Muscle of leg (tissue), 11 donors: ENCODE data around the gene ANO8. TPM values are rescaled to one million over a fixed set of nuclear protein-coding genes. Genes with fewer than 3 reads are reported as not detected.
"Not testable (repeated sequence)": the region's sequence is repeated elsewhere in the genome, so short reads cannot be mapped to it uniquely, and the experiment has no call there.

ENCODE experiments used
- DNase-seq: peaks from one replicate; pipeline ENCODE4 v3.0.0; 2013
- H3K27ac ChIP-seq: one replicate; pipeline ENCODE4 v1.5.1; 2013; ENCODE audit warnings: mild to moderate bottlenecking, low read length, control low read depth
- H3K27me3 ChIP-seq: one replicate; pipeline ENCODE4 v1.6.1; 2013; ENCODE audit warnings: low read length; ENCODE audit not compliant: control insufficient read depth, insufficient read depth
- H3K36me3 ChIP-seq: one replicate; pipeline ENCODE4 v1.6.1; 2013; ENCODE audit warnings: low read length; ENCODE audit not compliant: control insufficient read depth, insufficient read depth
- H3K4me1 ChIP-seq: one replicate; pipeline ENCODE4 v1.6.1; 2013; ENCODE audit warnings: low read length; ENCODE audit not compliant: control insufficient read depth, insufficient read depth
- H3K4me3 ChIP-seq: one replicate; pipeline ENCODE4 v1.5.1; 2013; ENCODE audit warnings: low read length, control low read depth
- H3K9me3 ChIP-seq: replicated peaks from 2 replicates; pipeline ENCODE4 v1.6.1; 2013; ENCODE audit warnings: low read depth, low read length; ENCODE audit not compliant: control insufficient read depth
- WGBS: methylation state at CpG from one replicate; pipeline ENCODE4 v1.1.5; 2013; ENCODE audit warnings: missing lambda C conversion rate; ENCODE audit not compliant: insufficient coverage; 5-methylcytosine and 5-hydroxymethylcytosine counted together
- polyA plus RNA-seq, 8 donors: library from polyadenylated mRNA; unstranded; fragments of 120-200 nt; gene quantifications; one replicate each; pipeline versions ENCODE4 v1.2.1 to v1.2.3, GENCODE V29; 2013; ENCODE audit warnings: inconsistent platforms in 1 of 8, low replicate concordance in 1 of 8; ENCODE audit not compliant: insufficient read length in 8 of 8, insufficient read depth in 1 of 8
- total RNA-seq: library from RNA; stranded (reverse); fragments of 120-200 nt; gene quantifications from one replicate; pipeline ENCODE4 v1.2.4, GENCODE V29; 2013

ANO8 gene
- total and polyA plus RNA-seq, 9 donors, result 3.9 to 8.3 (median 6.8) TPM

- Histone ChIP-seq H3K4me1 (peaks cover 17% of the 10 kb centered on the region), H3K27me3 (peaks cover 15% of the 10 kb centered on the region), H3K9me3 (no peaks in the 10 kb centered on the region), H3K36me3 (no peaks in the 10 kb centered on the region), H3K4me3 (no peak overlapping the region), H3K27ac (no peak overlapping the region)
- DNase-seq, result no peak
- 96% methylated on average over 12 of the region's 18 CpGs for WGBS
Observed at GRCh38 chr19:17285415-17286135, 49.1 kb downstream of the ANO8 start.

DNA sequence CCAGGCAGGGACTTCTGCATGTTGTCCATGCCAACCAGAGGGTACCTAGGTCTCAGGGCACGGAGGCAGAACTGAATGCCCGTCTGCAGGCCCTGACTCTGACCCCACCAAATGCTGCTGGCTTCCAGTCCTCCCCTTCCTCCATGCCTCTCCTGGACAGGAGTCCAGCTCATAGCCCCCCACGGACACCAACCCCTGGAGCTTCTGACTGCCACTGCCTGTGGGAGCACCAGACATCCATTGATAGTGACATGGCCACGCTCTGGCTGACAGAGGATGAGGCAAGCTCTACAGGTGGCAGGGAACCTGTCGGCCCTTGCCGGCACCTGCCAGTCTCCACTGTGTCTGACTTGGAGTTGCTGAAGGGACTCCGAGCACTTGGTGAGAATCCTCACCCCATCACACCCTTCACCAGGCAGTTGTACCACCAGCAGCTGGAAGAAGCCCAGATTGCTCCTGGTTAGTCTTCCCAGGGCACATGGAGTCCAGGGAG lies 51.1 kb downstream of the ANO8 start:
- 95% methylated on average over 7 of the region's 7 CpGs for WGBS
- Histone ChIP-seq H3K27me3 (peaks cover 15% of the 10 kb centered on the region), H3K4me1 (peaks cover 13% of the 10 kb centered on the region), H3K4me3 (no peak overlapping the region), H3K36me3 (peaks cover 8% of the 10 kb centered on the region), H3K9me3 (no peaks in the 10 kb centered on the region), H3K27ac (no peak overlapping the region)
- DNase-seq, result no peak

- Histone ChIP-seq H3K9me3 (no peaks in the 10 kb centered on the region), H3K36me3 (peaks cover 12% of the 10 kb centered on the region), H3K4me3 (peak overlapping the region; percentile 25), H3K27me3 (peaks cover 15% of the 10 kb centered on the region), H3K4me1 (peaks cover 13% of the 10 kb centered on the region), H3K27ac (no peak overlapping the region)
- WGBS, result 4% methylated on average over 45 of the region's 45 CpGs
- peak; percentile 79 for DNase-seq
Observed at GRCh38 chr19:17282488-17283125, 52.0 kb downstream of the ANO8 start.

DNA sequence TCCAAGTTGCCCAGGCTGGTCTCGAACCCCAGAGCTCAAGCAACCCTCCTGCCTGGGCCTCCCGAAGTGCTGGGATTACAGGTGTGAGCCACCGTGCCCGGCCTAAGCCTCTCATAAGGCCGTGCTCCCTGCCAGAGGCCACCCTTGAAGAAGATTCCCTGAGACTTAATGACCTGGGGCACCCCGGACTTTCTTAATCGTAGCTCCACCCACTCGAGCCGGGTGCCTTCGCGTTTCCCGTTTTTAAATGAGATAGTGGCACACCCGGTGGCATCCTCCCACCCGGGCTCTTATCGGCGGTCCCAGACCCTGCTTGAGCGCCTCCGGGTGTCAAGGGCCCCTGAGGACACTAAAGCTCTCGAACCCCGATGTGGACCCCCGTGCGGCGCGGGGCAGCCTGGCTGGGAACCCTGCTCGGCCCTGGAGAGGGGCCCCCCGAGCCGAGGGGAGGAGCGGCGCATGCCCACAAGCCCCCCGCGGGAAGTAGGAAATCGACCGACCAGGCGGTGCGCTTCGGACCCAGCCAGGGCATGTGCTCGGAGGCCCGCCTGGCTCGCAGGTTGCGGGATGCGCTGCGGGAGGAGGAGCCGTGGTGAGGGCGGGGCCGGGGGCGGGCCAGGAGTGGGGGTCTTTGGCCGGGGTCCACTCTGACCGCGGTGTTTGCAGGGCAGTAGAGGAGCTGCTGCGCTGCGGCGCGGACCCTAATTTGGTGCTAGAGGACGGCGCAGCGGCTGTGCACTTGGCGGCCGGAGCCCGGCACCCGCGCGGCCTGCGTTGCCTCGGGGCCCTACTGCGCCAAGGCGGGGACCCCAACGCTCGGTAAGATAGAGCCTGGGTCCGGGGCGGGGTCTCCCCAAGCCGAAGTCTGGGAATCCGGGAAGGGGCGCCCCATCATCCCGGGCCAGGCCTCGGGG lies 53.0 kb downstream of the ANO8 start, which contains the start of gene ANKLE1:
Gene ANKLE1 (plus strand): TSS at position 511 of the 914 bp plus-strand sequence. CDS start 20 bp downstream, at position 531.
- peaks cover 13% of the 10 kb centered on the region for H3K4me1 ChIP-seq
- peaks cover 19% of the 10 kb centered on the region for H3K36me3 ChIP-seq
- no peak within 1 kb of the TSS for H3K27ac ChIP-seq
- H3K4me3 ChIP-seq, result peak within 1 kb of the TSS; percentile 34
- WGBS, result 6% methylated on average over 74 of the region's 75 CpGs
- no peaks in the 10 kb centered on the region for H3K9me3 ChIP-seq
- peaks cover 15% of the 10 kb centered on the region for H3K27me3 ChIP-seq
- DNase-seq, result peak; percentile 40

DNA sequence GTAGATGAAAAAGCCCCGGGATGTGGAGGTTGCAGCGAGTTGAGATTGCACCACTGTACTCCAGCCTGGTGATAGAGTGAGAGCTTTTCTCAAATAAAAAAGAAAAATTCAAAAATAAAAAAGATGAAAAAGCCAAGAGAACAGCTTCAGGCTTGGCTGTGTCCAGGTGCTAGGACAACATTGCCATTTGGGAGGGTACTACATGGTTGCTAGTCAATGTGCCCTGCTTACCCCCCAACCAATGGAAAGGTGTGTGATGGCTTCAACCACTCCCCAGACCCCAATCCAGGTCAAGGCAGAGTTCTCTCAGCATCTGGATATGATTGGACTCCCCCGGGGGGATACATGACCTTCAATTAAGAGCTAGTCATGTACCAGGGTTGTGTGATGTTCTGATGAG lies 55.2 kb downstream of the ANO8 start:
- Histone ChIP-seq H3K27ac (no peak overlapping the region), H3K4me3 (no peak overlapping the region), H3K27me3 (peaks cover 15% of the 10 kb centered on the region), H3K36me3 (peaks cover 40% of the 10 kb centered on the region), H3K4me1 (peaks cover 13% of the 10 kb centered on the region), H3K9me3 (no peaks in the 10 kb centered on the region)
- WGBS, result 100% methylated on average over 1 of the region's 3 CpGs
- no peak for DNase-seq

DNA sequence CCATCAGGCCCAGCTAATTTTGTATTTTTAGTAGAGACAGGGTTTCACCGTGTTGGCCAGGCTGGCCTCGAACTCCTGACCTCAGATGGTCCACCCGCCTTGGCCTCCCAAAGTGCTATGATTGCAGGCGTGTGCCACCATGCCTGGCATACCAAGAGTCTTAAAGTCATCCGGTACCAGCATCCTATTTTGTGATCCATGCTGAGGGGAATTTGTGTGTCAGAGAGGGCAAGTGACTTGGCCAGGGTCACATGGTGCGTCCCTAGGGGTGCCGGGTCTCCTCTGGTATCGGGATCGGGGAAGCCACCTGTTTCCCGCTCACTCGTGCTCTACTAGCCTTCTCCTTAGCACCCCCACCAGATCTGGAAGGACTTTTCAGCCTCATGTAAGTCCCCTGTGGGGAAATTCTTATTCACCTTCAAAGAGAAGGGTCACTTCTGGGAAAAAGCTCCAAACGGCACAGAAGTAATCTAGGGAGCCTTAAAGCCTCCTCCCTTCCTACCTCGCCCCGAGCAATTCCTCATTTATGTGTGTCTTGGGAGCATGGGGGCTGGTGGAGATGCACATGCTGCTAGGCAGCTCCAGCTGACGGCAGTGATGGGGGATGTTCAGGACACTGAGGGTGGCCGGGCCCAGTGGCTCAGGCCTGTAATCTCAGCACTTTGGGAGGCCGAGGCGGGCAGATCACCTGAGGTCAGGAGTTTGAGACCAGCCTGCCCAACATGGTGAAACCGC lies 59.0 kb downstream of the ANO8 start:
- 89% methylated on average over 7 of the region's 19 CpGs for WGBS
- no peaks in the 10 kb centered on the region for H3K4me1 ChIP-seq
- peaks cover 69% of the 10 kb centered on the region for H3K36me3 ChIP-seq
- H3K9me3 ChIP-seq, result no peaks in the 10 kb centered on the region
- no peak for DNase-seq
- H3K27me3 ChIP-seq, result no peaks in the 10 kb centered on the region
- no peak overlapping the region for H3K27ac ChIP-seq
- H3K4me3 ChIP-seq, result no peak overlapping the region

DNA sequence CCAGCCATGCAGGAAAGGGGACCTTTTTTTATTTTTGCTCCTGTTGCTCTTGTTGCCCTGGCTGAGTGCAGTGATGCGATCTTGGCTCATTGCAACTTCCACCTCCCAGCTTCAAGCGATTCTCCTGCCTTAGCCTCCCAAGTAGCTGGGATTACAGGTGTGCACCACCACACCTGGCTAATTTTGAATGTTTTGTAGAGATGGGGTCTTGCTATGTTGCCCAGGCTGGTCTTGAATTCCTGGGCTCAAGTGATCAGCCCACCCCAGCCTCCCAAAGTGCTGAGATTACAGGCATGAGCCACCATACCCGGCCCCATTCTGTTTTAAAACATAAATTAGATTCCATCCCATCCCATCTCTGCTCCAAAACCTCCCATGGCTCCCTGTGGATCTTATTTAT lies 59.8 kb downstream of the ANO8 start:
- not testable (repeated sequence) for H3K27ac ChIP-seq, H3K4me1 ChIP-seq, DNase-seq, H3K27me3 ChIP-seq, H3K4me3 ChIP-seq, H3K9me3 ChIP-seq
- peaks cover 73% of the 10 kb centered on the region for H3K36me3 ChIP-seq
- no CpG with 5 or more reads among the region's 3 CpGs for WGBS

Other genes starting within 250 kb of the ANO8 start
- gene USE1, start 119.5 kb downstream of the ANO8 start, total RNA-seq, result 21.0 TPM
- 10 to 100 TPM; 25.1 to 36.0 (median 29.3) TPM for gene USE1, start 119.5 kb downstream of the ANO8 start, polyA plus RNA-seq
- 3.1 TPM for gene OCEL1, start 108.6 kb downstream of the ANO8 start, total RNA-seq
- gene OCEL1, start 108.6 kb downstream of the ANO8 start, polyA plus RNA-seq, result 10 to 100 TPM in 1 of 8 donors, 1 to 10 TPM in 7; 6.7 to 14.2 (median 9.4) TPM
- 32.4 TPM for gene NR2F6, start 88.9 kb downstream of the ANO8 start, total RNA-seq
- gene NR2F6, start 88.9 kb downstream of the ANO8 start, polyA plus RNA-seq, result 10 to 100 TPM; 26.5 to 37.9 (median 30.8) TPM
- gene USHBP1, start 70.1 kb downstream of the ANO8 start, total RNA-seq, result 5.2 TPM
- gene USHBP1, start 70.1 kb downstream of the ANO8 start, polyA plus RNA-seq, result 1 to 10 TPM; 5.4 to 8.8 (median 6.5) TPM
- gene BABAM1, start 67.4 kb downstream of the ANO8 start, total RNA-seq, result 85.8 TPM
- gene BABAM1, start 67.4 kb downstream of the ANO8 start, polyA plus RNA-seq, result 10 to 100 TPM; 81.3 to 97.9 (median 92.8) TPM
- gene ANKLE1, start 53.0 kb downstream of the ANO8 start, total RNA-seq, result 0.44 TPM
- gene ANKLE1, start 53.0 kb downstream of the ANO8 start, polyA plus RNA-seq, result 1 to 10 TPM in 5 of 8 donors, under 1 TPM in 3; 0.70 to 1.5 (median 1.2) TPM
- 6.1 TPM for gene ABHD8, start 31.4 kb downstream of the ANO8 start, total RNA-seq
- 10 to 100 TPM in 1 of 8 donors, 1 to 10 TPM in 7; 7.5 to 10.1 (median 8.4) TPM for gene ABHD8, start 31.4 kb downstream of the ANO8 start, polyA plus RNA-seq
- 28.3 TPM for gene MRPL34, start 29.0 kb downstream of the ANO8 start, total RNA-seq
- 10 to 100 TPM; 25.0 to 43.0 (median 36.4) TPM for gene MRPL34, start 29.0 kb downstream of the ANO8 start, polyA plus RNA-seq
- 18.6 TPM for gene DDA1, start 25.3 kb downstream of the ANO8 start, total RNA-seq
- gene DDA1, start 25.3 kb downstream of the ANO8 start, polyA plus RNA-seq, result 10 to 100 TPM; 32.5 to 42.2 (median 36.8) TPM
- 7.6 TPM for gene GTPBP3, start 2.7 kb upstream of the ANO8 start, total RNA-seq
- 10 to 100 TPM in 5 of 8 donors, 1 to 10 TPM in 3; 9.2 to 16.3 (median 13.2) TPM for gene GTPBP3, start 2.7 kb upstream of the ANO8 start, polyA plus RNA-seq
- 23.1 TPM for gene PLVAP, start 42.5 kb upstream of the ANO8 start, total RNA-seq
- 10 to 100 TPM; 43.2 to 70.0 (median 62.8) TPM for gene PLVAP, start 42.5 kb upstream of the ANO8 start, polyA plus RNA-seq
- not detected for gene CCDC194, start 59.3 kb upstream of the ANO8 start, total RNA-seq
- not detected for gene CCDC194, start 59.3 kb upstream of the ANO8 start, polyA plus RNA-seq
- gene BST2, start 70.8 kb upstream of the ANO8 start, total RNA-seq, result 4.7 TPM
- 1 to 10 TPM; 5.9 to 9.3 (median 6.3) TPM for gene BST2, start 70.8 kb upstream of the ANO8 start, polyA plus RNA-seq
- gene MVB12A, start 85.2 kb upstream of the ANO8 start, total RNA-seq, result 32.9 TPM
- gene MVB12A, start 85.2 kb upstream of the ANO8 start, polyA plus RNA-seq, result 10 to 100 TPM; 29.5 to 44.3 (median 33.2) TPM
- gene TMEM221, start 113.8 kb upstream of the ANO8 start, total RNA-seq, result 1.0 TPM
- gene TMEM221, start 113.8 kb upstream of the ANO8 start, polyA plus RNA-seq, result 1 to 10 TPM; 1.0 to 1.8 (median 1.2) TPM
- not detected for gene NXNL1, start 126.1 kb upstream of the ANO8 start, total RNA-seq
- not detected for gene NXNL1, start 126.1 kb upstream of the ANO8 start, polyA plus RNA-seq
- 11.6 TPM for gene SLC27A1, start 135.7 kb upstream of the ANO8 start, total RNA-seq
- 10 to 100 TPM; 11.8 to 20.7 (median 16.9) TPM for gene SLC27A1, start 135.7 kb upstream of the ANO8 start, polyA plus RNA-seq
- gene PGLS, start 176.8 kb upstream of the ANO8 start, total RNA-seq, result 46.5 TPM
- gene PGLS, start 176.8 kb upstream of the ANO8 start, polyA plus RNA-seq, result 10 to 100 TPM; 46.9 to 70.5 (median 54.0) TPM
- 42.1 TPM for gene COLGALT1, start 220.8 kb upstream of the ANO8 start, total RNA-seq
- 10 to 100 TPM; 68.3 to 97.0 (median 77.4) TPM for gene COLGALT1, start 220.8 kb upstream of the ANO8 start, polyA plus RNA-seq